Amniotic stem cell (primary cell): ENCODE measurements around the gene CCSAP.
"Not testable (repeated sequence)": the region's sequence is repeated elsewhere in the genome, so short reads cannot be mapped to it uniquely, and the experiment has no call there.

ENCODE experiments used
- DNase-seq: peaks from one replicate; lab custom pipeline; 2025; lab: John Stamatoyannopoulos, UW

The CCSAP gene

DNA sequence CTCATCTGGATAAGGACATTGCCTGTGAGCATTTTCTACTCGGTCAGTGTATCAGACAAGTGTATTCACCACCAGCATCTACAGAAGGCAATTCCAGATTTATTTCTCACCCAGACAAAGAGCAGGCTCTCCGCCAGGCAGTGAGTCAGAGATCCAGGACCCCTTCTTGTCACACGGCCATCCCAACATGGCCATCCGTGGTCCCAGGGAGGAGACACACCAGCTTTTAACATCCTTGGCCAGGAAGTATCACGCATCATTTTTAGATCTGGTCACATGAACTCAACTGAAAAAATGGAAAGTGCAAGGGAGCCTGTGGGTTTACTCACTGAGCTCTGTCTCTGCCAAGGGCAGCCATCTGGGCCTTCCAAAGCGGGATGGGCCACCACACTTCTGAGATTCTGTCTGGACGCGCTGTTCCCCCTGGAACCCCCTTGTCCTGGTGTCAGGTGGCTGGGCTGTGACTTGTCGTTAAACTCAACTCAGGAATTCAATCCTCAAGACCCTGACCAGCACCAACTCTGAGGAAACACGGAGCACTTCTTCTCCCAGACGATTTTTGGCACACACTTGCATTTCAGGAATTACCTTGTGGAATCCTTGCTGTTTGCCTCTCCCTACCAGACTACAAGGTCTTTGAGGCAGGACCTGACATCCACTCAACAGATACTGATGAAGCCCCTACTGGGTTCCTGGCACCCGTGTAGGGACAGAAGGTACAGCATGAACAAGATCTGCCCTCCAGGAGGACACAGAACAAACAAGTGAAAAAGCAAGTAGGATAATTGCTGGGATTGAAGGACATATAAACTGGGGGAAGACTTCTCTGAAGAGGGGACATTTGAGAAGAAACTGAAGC is 21.6 kb upstream of the CCSAP start:
- no peak for DNase-seq

DNA sequence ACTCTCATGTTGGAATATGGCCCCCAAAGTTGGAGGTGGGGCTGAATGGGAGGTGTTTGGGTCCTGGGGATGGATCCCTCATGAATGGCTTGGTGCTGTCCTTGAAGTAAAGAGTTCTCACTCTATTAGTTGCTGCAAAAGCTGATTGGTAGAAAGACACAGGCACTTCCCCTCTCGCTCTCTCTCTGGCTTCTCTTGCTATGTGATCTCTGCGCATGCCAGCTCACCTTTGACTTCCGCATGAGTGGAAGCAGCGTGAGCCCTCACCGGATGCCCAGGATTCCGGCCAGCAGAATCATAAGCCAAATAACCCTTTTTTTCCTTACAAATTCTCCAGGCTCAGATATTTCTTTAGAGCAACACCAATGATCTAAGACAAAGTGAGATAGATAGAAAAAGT is 20.9 kb upstream of the CCSAP start:
- DNase-seq, result no peak

DNA sequence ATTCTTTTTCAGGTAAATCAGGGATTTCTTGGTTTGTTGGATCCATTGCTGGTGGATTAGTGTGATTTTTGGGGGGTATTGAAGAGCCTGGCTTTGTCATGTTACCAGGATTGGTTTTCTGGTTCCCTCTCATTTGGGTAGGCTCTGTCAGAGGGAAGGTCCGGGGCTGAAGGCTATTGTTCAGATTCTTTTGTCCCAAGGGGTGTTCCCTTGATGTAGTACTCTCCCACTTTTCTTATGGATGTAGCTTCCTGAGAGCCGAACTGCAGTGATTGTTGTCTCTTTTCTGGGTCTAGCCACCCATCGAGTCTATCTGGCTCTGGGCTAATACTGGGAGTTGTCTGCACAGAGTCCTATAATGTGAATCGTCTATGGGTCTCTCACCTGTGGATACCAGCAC is 17.6 kb upstream of the CCSAP start:
- no peak for DNase-seq

DNA sequence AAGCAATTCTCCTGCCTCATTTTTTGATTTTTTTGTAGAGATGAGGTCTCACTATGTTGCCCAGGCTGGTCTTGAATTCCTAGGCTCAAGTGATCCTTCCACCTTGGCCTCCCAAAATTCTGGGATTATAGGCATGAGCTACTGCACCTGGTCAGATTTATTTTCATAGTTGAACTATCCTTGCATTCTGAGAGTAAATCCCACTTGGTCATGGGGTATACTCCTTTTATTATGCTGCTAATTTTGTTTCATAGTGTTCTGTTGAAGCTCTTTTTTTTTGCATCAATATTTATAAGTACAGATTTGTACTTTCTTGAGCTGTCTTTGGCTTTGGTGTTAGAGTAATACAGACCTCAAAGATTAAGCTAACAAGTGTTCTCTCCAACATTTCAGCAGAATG is 12.8 kb upstream of the CCSAP start:
- DNase-seq, result no peak

DNA sequence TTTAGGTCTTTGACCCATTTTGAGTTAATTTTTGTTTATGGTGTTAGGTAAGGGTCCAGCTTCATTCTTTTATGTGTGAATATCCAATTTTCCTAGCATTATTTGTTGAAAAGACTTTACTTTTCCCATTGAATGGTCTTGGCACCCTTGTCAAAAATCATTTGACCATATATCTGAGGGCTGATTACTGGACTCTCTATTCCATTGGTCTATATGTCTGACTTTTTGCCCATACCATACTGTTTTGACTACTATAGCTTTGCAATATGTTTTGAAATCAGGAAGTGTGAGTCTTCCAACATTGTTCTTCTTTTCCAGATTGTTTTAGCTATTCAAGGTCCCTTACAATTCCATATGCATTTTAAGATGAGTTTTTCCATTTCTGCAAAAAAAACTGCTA is 11.4 kb upstream of the CCSAP start:
- no peak for DNase-seq

DNA sequence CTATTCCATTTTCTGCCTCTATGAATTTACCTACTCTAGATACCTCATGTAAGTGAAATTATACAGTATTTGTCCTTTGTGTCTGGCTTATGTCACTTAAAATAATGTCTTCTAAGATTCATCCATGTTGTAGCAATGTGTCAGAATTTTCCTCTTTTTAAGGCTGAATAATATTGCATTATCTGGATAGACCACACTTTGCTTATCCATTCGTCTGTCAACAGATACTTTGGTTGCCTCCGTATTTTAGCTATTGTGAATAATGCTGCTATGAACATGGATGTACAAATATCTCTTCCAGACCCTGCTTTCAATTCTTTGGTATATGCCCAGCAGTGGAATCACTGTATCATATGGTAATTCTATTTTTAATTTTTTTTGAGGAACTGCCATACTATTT is 10.1 kb upstream of the CCSAP start:
- no peak for DNase-seq

DNA sequence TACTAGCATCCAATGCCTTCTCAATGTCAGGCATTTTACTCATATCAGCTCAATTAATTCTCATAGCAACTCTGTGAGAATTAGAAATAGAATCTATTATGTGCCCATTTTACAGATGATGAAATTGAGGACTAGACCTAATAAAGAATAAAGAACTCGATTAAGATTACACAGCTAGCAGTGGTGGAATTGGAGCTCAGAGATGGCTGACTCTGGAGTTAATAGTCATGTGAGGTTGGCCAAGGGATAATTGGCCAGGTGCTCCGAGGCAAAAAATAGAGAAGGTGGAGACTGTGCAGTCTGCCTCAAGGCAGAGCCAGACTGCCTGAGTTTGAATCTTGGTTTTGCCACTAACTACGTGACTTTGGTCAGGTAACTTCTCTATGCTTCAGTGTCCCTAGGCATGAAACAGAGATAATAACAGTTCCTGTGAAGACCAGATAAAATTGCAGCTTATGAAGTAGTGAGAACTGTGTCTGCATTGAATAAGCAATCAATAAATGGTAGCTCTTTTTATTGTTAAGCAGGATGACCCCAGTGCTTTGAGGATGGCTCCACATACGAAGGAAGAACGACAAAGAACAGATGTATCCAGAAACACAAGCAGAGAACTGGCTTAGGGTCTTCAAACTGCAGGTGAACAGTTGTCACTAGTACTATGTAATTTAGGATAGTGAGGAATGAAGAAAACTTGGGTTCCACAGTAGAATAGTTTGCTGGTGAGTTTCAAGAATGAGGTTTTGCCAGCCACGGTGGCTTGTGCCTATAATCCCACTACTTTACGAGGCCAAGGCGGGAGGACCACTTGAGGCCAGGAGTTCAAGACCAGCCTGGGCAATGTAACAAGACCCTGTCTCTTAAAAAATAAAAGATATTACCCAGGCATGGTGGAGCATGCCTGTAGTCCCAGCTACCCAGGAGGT is 6.9 kb upstream of the CCSAP start:
- no peak for DNase-seq

DNA sequence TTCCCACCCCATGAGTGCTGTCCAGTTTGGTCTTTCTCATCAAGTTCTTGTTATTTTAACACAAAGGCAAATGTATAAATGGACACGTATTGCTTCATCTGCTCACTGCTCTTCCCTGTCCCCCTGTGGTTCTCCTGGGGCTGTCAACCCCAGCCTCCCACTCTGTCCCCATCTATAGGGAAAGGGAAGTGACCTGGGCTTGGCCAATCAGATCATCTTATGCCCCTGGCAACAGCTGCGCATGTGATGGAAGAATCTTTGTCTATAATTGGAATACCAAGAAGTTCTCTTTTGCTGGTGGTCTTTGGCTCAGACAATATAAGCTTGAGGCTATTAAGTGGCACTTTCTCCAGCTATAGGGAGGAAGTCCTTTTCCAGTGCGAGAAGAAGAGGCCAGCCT is 4.7 kb upstream of the CCSAP start:
- no peak for DNase-seq

DNA sequence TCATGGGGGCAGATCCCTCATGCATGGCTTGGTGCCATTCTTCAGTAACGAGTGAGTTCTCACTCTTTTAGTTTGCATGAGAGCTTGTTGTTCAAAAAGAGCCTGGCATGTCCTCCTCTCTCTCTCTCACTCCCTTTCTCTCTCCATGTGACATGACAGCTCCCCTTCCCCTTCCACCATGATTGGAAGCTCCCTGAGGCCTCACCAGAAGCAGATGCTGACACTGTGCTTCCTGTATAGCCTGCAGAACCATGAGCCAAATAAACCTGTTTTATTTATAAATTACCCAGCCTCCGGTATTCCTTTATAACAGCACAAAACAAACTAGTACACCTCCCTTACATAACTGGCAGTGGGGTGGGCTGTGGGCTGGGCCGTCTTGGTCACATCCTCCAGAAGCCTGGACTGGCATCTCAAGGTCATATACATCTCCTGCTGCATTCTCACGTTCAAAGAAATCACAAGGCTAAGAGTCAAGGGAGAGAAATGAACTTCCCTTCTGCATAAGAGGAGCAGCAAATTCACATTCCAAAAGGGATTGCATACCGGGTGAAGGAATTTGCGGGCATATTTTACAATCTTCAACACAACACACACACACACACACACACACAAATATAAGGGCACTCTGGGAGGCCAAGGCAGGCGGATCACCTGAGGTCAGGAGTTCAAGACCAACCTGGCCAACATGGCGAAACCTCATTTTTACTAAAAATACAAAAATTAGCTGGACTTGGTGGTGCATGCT is 2.3 kb upstream of the CCSAP start:
- no peak for DNase-seq

DNA sequence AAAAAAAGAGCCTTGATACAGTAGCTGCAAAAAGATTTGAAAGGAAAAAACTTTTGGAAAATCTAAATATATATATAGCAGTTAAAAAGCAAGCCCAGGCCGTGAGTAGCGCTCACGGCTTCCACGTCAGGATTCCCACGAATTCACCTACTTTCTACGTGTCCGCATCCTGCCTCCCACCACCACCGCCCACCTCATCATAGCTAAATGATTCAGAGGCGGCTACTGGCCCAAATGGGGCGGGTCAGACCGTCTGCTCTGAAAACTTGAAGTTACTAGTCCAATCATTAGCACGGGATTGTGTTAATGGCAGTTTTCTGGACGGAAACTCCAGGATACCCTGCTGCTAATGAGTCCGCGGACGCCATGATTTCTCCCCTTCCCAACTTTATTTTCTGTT is 1.3 kb upstream of the CCSAP start:
- no peak for DNase-seq

DNA sequence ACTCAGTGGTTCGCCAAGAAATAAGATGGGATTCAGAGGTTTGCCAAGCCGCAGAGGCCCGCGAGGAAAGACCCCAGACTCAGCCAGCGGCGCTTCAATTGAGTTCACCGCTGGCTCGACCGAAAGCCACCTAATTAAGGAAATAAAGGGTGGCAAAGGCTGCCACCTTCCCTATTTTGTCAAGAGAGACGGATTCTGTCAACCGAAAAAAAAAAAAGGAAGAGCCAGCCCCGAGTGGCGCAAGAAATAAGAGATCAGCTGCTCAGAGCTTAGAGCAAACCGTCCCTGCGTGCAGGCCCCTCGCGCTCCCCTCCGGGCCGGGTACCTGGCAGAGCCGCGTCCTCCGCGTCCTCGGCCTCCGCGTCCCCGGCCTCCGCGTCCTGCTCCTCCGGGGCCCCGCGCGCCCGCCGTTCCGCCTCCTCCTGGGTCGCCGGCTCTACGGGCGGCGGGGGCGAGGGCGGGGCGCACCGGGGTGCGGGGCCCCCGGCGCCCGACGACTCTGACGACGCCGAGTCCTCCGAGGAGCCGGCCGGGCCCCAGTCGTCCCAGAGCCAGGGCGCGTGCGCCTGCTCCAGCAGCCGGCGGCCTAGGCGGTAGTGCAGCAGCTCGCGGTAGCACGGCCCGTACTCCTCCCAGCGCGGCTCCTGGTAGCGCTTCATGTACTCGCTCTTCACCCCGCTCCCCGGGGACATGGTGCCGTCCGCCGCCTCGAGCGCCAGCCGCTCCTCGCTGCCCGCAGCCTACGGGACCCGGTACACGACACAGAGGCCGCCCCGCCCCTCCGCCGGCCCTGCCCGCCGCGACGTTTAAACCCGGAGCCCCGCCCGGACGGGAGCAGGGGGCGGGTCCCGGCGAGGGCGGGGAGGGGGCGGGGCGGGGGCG is 832 bp downstream of the CCSAP start:
- peak; percentile 57 for DNase-seq

DNA sequence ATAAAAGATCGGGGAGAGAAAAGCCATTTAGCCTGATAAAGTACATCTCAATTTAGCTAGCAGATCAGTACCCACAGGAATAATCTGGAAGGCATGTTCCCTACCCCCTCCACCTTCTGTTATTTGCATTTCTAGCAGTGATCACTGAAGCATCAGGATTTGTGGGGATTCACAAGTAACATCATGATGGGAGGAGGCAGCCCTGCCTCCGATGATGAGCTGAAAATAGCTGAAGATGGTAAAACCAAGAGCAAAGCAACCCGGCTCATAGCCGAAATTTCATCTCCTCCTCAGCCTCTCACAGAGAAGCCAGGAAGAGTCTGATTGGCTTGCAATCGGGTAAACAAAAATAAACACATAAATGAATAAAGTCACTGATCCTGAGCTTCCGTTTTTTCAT is 2.4 kb downstream of the CCSAP start:
- DNase-seq, result no peak

DNA sequence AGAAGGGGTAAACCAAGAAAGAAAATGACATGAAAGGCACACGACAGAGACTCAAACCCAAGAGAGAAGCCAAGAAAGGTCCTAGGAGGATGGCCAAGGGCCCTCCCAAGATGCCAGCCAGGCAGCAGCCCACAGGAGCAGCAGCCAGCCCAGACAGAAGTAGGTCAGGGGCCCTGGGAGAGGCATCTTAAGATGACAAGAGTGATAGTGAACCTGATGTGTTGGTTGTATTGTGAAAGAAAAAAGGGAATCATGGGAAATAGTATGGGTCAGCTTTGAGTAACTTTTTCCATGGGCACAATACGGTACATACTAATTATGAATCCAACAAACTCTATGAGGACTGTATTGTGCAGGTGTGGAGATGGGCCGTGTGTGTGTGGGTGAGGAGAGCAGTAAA is 3.3 kb downstream of the CCSAP start:
- no peak for DNase-seq

DNA sequence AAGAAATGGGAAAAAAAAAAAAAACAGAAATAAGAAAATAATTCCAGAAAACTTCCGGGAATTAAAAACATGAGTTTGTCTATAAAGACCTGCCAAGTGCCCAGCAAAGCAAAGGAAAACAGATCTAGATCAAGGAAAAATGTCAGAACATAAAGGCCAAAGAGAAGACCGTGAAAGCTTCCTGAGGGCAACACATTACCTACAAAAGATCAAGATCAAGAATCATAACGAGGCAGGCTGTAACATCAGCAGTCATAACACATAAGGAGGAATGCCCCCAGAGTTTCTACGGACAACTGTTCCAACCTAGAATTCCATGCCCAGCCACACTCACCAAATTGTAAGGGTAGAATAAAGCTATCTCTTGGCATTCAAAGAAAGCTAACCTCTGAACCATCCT is 3.8 kb downstream of the CCSAP start:
- no peak for DNase-seq

DNA sequence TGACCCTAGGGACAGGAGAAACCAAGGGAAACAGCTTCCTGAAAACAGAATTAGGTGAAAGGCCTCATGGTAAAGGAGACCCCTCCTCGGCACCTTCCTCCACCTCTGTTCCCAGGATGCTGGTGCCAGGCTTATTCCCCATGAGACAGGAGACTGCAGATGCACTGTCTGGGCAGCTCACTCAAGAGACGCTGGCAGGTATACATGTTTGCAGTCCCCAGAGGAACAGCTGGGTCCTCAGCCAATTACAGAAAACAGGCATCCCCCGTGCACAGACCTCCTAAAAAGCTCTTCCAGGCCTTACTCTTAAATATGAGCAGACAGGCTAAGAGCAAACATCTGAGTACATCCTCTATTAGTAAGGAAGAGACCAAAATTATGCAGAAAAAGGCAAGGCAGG is 6.5 kb downstream of the CCSAP start:
- DNase-seq, result no peak

DNA sequence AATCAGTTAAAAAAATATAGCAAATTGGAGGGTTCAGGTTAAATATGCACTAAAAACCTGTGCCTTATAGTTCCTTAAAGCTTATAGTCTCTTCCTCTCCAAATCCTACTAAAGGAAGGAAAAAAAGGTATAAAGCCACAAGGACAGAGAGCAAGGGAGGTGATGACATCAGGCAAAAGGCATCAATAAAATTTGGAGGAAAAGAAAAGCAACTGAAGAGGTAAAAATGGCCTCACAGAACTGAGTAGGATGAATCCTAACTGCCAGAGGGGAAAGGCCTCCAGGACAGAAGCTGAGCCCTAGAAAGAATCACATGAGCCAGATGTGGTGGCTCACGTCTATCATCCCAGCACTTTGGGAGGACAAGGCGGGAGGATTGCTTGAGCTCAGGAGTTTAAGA is 8.1 kb downstream of the CCSAP start:
- no peak for DNase-seq

DNA sequence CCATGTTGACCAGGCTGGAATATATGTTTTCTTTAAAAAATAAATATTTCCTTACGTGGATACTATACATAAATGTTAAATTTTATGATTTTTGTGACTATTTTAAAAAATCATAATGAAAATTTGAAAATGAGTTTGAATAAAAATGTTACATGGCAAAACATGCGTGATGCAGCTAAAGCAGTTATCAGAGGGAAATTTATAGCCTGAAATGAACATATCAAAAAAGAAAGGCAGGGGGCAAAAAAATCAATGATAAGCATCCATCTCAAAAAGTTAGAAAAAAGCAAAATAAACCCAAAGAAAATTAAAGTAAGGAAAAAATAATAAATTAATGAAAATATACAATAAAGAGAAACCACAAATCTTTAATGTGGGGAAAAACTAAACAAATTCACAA is 8.6 kb downstream of the CCSAP start:
- no peak for DNase-seq

DNA sequence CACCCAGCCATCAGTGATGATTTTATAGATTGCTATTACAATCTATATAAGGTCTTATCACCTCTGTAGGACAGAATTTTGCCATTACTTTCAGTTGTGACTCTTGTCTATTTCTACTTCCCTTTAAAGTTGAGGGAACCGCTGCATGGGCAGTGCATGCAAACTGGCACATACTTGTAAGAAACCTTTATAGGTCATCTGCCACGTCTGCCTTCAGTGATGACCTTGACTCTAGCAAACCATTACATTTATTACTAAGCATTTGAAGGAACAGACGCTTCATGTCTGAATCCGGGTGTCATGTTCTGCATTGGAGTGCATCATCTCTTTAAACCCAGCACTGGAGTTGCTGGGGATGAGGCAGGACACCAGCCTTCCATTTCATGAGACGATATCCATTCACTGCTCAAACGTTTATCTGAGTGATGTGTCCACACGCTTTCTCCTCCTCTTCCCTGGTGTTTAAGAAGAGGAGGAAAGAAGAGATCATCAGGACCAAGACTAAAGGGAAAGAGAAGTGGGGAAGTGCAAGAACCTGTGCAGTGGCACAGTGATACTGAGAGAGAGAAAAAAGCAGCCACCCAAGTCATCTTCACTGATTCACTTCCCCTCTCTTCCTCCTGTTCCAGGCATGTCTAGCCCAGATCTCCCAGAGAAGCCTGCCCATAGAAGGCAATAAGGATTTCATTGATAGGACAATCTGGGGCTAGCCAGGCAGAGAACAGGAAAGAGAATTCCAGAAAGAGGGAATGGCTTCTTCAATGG is 14.1 kb downstream of the CCSAP start:
- no peak for DNase-seq

DNA sequence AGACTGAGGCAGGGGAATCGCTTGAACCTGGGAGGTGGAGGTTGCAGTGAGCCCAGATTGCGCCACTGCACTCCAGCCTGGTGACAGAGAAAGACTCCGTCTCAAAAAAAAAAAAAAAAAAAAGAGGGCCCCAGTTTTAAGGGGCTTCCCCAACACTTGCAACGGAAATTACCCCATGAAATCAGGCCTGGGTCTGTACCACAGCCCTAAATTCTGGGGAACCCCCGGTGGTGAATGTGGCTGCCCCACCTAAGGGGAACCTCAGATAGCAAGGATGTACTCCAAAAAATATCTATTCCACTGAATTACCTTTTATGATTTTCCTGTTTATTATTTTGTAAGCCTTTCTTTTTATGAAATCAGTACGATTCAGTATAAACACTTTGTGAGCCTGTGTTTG is 15.1 kb downstream of the CCSAP start:
- not testable (repeated sequence) for DNase-seq

DNA sequence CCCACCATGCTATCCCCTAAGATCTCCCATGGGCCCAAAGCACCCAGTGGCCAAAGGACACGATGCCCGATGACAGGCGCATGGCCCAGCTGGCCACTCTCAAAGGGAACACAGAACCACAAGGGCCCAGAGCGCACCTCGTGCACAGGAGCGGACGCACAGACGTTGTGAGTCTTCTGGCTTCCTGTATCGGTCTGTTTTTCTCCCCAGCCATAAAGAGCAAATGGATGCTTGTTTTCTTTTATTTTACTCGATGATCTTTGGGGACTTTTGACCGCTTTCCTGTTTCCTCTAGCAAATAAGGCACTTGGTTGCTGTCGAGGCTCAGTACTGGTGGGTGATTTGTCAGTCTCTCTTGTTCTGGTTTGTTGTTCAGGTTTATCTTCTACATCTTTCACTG is 16.2 kb downstream of the CCSAP start:
- DNase-seq, result no peak
